NCI-H146 treated with DMSO at 0.1 percent for 48 hours (cell line): ENCODE data around the gene SLC1A7.

Source experiments
- DNase-seq: peaks from one replicate; lab custom pipeline; 2025; ENCODE audit not compliant: unreplicated experiment; lab: John Stamatoyannopoulos, UW

Gene SLC1A7

GRCh38 chr1:53077599-53077965 is 64.9 kb downstream of the SLC1A7 start:
- DNase-seq: no peak

- no peak for DNase-seq
Measured at GRCh38 chr1:53076721-53077598, 65.5 kb downstream of the SLC1A7 start.

GRCh38 chr1:53076165-53076564 is 66.3 kb downstream of the SLC1A7 start:
- no peak for DNase-seq

GRCh38 chr1:53075761-53076163 is 66.7 kb downstream of the SLC1A7 start:
- DNase-seq: no peak

GRCh38 chr1:53075206-53075605 is 67.2 kb downstream of the SLC1A7 start:
- no peak for DNase-seq

- DNase-seq: no peak
Measured at GRCh38 chr1:53074313-53075154, 67.9 kb downstream of the SLC1A7 start.

- no peak for DNase-seq
Measured at GRCh38 chr1:53073868-53074311, 68.5 kb downstream of the SLC1A7 start.

GRCh38 chr1:53073287-53073686 is 69.2 kb downstream of the SLC1A7 start:
- DNase-seq: no peak

- no peak for DNase-seq
Measured at GRCh38 chr1:53071915-53072314, 70.5 kb downstream of the SLC1A7 start.

GRCh38 chr1:53071167-53071865 is 71.1 kb downstream of the SLC1A7 start:
- no peak for DNase-seq

GRCh38 chr1:53070621-53071020 is 71.8 kb downstream of the SLC1A7 start:
- DNase-seq: no peak

- DNase-seq: no peak
Measured at GRCh38 chr1:53069663-53070327, 72.6 kb downstream of the SLC1A7 start.

GRCh38 chr1:53069265-53069662 is 73.2 kb downstream of the SLC1A7 start:
- DNase-seq: no peak

GRCh38 chr1:53068314-53069099 is 73.9 kb downstream of the SLC1A7 start:
- DNase-seq: no peak

- DNase-seq: no peak
Measured at GRCh38 chr1:53067886-53068285, 74.6 kb downstream of the SLC1A7 start.

- DNase-seq: no peak
Measured at GRCh38 chr1:53066891-53067738, 75.3 kb downstream of the SLC1A7 start.

GRCh38 chr1:53066488-53066887 is 76.0 kb downstream of the SLC1A7 start:
- DNase-seq: no peak

- no peak for DNase-seq
Measured at GRCh38 chr1:53065391-53065790, 77.0 kb downstream of the SLC1A7 start.
